ENCODE measurements around the gene STX1B.

Gene STX1B

GRCh38 chr16:30983898-30984610 lies 26.4 kb downstream of the STX1B start:
- DNase-seq (ENCODE audit: low read depth in 2 of 2) = no peak
- TF ChIP-seq CTCF (IDR thresholded peaks at IDR 0.05; ENCODE audit: low read depth, low read length) = no peak
- no peak overlapping the region for H3K4me3 ChIP-seq (replicated peaks in 1 of 2; ENCODE audit: low read depth in 2 of 2, low read length in 2 of 2)

GRCh38 chr16:30983289-30983889 lies 27.0 kb downstream of the STX1B start:
- no peak for TF ChIP-seq CTCF (IDR thresholded peaks at IDR 0.05; ENCODE audit: low read depth, low read length)
- no peak overlapping the region for H3K4me3 ChIP-seq (replicated peaks in 1 of 2; ENCODE audit: low read depth in 2 of 2, low read length in 2 of 2)
- DNase-seq (ENCODE audit: low read depth in 2 of 2) = no peak

- peak in 1 of 2 donors; percentile 75 for DNase-seq (ENCODE audit: low read depth in 2 of 2)
- no peak overlapping the region for H3K4me3 ChIP-seq (replicated peaks in 1 of 2; ENCODE audit: low read depth in 2 of 2, low read length in 2 of 2)
- no peak for TF ChIP-seq CTCF (IDR thresholded peaks at IDR 0.05; ENCODE audit: low read depth, low read length)
Measured at GRCh38 chr16:30982548-30983288, 27.7 kb downstream of the STX1B start.

- H3K4me3 ChIP-seq (replicated peaks in 1 of 2; ENCODE audit: low read depth in 2 of 2, low read length in 2 of 2) = no peak overlapping the region
- TF ChIP-seq CTCF (IDR thresholded peaks at IDR 0.05; ENCODE audit: low read depth, low read length) = no peak
- DNase-seq (ENCODE audit: low read depth in 2 of 2) = no peak
Measured at GRCh38 chr16:30980959-30981358, 29.5 kb downstream of the STX1B start.

- no peak overlapping the region for H3K4me3 ChIP-seq (replicated peaks in 1 of 2; ENCODE audit: low read depth in 2 of 2, low read length in 2 of 2)
- no peak for TF ChIP-seq CTCF (IDR thresholded peaks at IDR 0.05; ENCODE audit: low read depth, low read length)
- DNase-seq (ENCODE audit: low read depth in 2 of 2) = no peak
Measured at GRCh38 chr16:30980434-30980833, 30.0 kb downstream of the STX1B start.

GRCh38 chr16:30980023-30980371 lies 30.4 kb downstream of the STX1B start:
- DNase-seq (ENCODE audit: low read depth in 2 of 2) = no peak
- H3K4me3 ChIP-seq (replicated peaks in 1 of 2; ENCODE audit: low read depth in 2 of 2, low read length in 2 of 2) = no peak overlapping the region
- TF ChIP-seq CTCF (IDR thresholded peaks at IDR 0.05; ENCODE audit: low read depth, low read length) = no peak

Data from cardiac fibroblast (primary cell).